ENCODE measurements around the gene XBP1.

XBP1 gene

DNA sequence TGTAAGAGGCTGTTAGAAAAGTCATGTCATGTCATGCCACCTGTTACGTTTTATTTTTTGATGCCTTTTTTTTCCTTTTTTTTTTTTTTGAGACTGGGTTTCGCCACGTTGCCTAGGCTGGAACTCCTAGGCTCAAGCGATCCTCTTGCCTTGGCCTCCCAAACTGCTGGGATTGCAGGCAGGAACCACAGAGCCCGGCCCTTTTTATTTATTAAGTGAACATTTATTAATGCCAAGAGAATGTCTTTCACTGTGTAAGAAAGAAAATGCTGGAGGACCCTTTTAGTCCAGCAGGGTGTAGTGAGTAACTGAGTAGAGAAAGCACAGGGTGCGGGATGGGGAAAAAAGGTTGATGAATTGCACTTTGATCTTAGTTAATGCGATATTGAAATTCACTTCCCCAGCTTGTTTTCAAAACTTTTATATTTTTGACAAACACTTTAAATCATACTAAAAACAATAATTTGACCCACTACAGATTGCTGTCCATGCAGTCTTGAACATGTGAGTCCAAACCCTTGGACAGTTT is 2.3 kb upstream of the XBP1 start:
- Histone ChIP-seq H3K4me2 (ENCODE audit: low read length) (peak overlapping the region; percentile 78), H3K27me3 (ENCODE audit: control insufficient read depth, insufficient read depth, low read length) (no peaks in the 10 kb centered on the region), H3K79me2 (peaks cover 11% of the 10 kb centered on the region), H3K36me3 (ENCODE audit: control insufficient read depth, insufficient read depth, low read length) (no peaks in the 10 kb centered on the region), H3K4me1 (peaks cover 4% of the 10 kb centered on the region), H3K9ac (no peak overlapping the region), H3K4me3 (ENCODE audit: low read depth, low read length) (peak overlapping the region; percentile 27), H2AFZ (no peak overlapping the region), H3K9me3 (ENCODE audit: control insufficient read depth, low read length) (no peaks in the 10 kb centered on the region), H3K27ac (no peak overlapping the region)
- TF ChIP-seq, protein P1, sequence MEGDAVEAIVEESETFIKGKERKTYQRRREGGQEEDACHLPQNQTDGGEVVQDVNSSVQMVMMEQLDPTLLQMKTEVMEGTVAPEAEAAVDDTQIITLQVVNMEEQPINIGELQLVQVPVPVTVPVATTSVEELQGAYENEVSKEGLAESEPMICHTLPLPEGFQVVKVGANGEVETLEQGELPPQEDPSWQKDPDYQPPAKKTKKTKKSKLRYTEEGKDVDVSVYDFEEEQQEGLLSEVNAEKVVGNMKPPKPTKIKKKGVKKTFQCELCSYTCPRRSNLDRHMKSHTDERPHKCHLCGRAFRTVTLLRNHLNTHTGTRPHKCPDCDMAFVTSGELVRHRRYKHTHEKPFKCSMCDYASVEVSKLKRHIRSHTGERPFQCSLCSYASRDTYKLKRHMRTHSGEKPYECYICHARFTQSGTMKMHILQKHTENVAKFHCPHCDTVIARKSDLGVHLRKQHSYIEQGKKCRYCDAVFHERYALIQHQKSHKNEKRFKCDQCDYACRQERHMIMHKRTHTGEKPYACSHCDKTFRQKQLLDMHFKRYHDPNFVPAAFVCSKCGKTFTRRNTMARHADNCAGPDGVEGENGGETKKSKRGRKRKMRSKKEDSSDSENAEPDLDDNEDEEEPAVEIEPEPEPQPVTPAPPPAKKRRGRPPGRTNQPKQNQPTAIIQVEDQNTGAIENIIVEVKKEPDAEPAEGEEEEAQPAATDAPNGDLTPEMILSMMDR (IDR thresholded peaks at IDR 0.05), result no peak

DNA sequence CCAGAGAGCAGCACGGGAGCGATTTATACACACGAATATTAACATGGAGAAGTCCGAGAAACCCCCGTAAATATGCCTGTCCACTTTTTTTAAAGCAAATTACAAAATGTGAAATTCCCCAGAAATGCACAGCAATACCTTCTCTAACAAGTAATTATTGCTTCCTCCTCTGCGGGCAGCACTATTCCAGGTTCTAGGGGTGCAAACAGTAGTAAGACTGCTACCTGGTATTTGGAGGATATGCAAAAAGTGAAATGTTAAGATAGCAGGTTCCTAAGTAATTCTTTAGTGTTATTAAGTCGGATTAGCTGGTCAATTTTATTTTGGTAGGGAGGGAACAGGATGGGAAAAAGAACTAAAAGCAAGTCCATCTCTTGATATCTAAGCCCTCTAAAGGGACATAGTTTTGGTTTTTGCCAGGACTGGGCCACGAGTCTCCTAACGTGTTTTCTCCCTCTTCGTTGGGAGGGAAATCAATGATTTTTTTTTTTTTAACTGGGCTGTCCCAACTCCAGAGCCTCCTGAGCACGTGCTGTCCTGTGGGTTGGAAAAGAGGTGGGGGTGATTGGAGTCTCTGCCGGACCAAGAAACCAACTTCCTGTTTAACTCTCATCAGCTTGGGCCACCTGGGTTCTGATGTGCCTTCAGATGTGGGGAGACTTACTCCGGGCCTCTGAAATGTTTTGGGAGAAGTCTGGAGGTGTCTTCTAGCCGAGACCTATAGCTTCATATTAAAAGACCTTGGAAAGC is 1.7 kb upstream of the XBP1 start:
- Histone ChIP-seq H3K9me3 (ENCODE audit: control insufficient read depth, low read length) (no peaks in the 10 kb centered on the region), H3K79me2 (peaks cover 11% of the 10 kb centered on the region), H3K9ac (no peak overlapping the region), H2AFZ (peak overlapping the region; percentile 22), H3K4me3 (ENCODE audit: low read depth, low read length) (peak overlapping the region; percentile 27), H3K4me1 (peaks cover 7% of the 10 kb centered on the region), H3K36me3 (ENCODE audit: control insufficient read depth, insufficient read depth, low read length) (no peaks in the 10 kb centered on the region), H3K4me2 (ENCODE audit: low read length) (peak overlapping the region; percentile 78), H3K27me3 (ENCODE audit: control insufficient read depth, insufficient read depth, low read length) (no peaks in the 10 kb centered on the region), H3K27ac (peak overlapping the region; percentile 32)
- TF ChIP-seq, protein P1 (IDR thresholded peaks at IDR 0.05), result no peak

DNA sequence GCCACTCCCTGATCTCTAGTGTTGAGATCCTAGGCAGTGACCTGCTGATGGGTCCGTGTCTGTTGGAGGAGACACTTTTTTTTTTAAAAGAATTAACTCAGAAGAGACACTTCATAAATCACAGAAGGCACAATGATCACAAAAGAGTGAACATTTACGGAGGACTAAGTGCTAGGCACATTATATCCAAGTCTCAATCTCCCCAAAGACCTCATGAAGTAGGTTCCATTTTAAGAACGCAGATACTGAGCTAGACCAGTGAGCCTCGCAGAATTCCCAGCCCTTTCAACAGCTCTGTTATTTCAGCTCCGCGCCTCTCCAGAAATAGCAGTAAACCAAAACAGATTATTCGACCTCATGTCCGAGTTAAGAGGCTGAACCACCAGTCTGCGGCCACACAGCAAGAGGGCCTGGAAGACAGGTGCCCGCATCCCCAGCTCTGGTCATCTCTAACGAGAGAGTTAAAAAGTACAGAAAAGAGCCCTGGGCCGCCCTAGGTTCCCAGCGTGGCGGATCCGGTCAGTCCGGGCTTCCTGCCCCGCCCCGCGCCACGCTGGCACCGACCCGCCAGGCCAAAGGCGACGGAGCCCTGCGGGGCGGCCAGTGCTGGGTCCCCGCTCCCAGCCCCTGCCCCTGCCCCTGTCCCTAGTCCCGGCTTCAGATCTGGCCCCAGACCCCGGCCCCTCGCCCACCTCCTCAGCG is 612 bp downstream of the XBP1 start:
- H3K4me2 ChIP-seq (ENCODE audit: low read length), result peak overlapping the region; percentile 78
- H2AFZ ChIP-seq, result peak overlapping the region; percentile 89
- no peaks in the 10 kb centered on the region for H3K27me3 ChIP-seq (ENCODE audit: control insufficient read depth, insufficient read depth, low read length)
- peaks cover 17% of the 10 kb centered on the region for H3K4me1 ChIP-seq
- peak overlapping the region; percentile 94 for H3K4me3 ChIP-seq (ENCODE audit: low read depth, low read length)
- H3K79me2 ChIP-seq, result peaks cover 17% of the 10 kb centered on the region
- peak overlapping the region; percentile 99 for H3K9ac ChIP-seq
- no peaks in the 10 kb centered on the region for H3K36me3 ChIP-seq (ENCODE audit: control insufficient read depth, insufficient read depth, low read length)
- H3K9me3 ChIP-seq (ENCODE audit: control insufficient read depth, low read length), result no peaks in the 10 kb centered on the region
- H3K27ac ChIP-seq, result peak overlapping the region; percentile 99
- TF ChIP-seq, protein P1 (IDR thresholded peaks at IDR 0.05), result no peak

DNA sequence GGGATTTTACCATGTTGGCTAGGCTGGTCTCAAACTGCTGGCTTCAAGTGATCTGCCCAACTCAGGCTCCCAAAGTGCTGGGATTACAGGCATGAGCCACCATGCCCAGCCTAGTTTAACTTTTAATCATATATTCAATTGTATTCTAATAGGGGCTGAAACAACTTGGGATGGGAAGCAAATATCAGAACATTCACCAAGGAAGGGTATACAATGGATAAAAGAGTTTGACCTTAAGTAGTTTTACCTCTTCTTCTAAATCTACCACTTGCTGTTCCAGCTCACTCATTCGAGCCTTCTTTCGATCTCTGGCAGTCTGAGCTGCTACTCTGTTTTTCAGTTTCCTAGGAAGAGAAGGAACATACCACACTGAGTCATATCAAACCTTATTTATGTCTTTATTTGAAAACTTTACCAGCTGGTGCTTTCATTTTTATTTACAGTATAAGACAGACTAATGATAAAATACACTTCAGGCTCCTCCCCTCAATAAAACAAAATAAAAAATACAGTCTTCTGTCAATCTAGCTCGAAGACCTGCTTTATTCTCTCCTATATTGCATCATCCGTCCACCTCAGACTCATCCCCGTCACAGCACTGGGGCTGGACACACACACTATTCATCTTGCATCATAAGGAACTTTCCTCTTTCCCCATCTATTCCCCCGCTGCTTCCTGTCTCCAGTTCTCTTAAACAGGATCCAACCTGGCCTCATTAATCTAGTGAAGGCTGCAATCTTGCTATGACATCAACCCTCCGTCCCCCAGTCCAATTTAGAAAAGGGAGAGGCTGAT is 1.4 kb downstream of the XBP1 start:
- H3K27ac ChIP-seq, result peak overlapping the region; percentile 99
- H3K36me3 ChIP-seq (ENCODE audit: control insufficient read depth, insufficient read depth, low read length), result no peaks in the 10 kb centered on the region
- peak overlapping the region; percentile 99 for H3K9ac ChIP-seq
- H3K9me3 ChIP-seq (ENCODE audit: control insufficient read depth, low read length), result no peaks in the 10 kb centered on the region
- peak overlapping the region; percentile 78 for H3K4me2 ChIP-seq (ENCODE audit: low read length)
- peak overlapping the region; percentile 94 for H3K4me3 ChIP-seq (ENCODE audit: low read depth, low read length)
- peaks cover 17% of the 10 kb centered on the region for H3K79me2 ChIP-seq
- peaks cover 17% of the 10 kb centered on the region for H3K4me1 ChIP-seq
- H2AFZ ChIP-seq, result no peak overlapping the region
- no peaks in the 10 kb centered on the region for H3K27me3 ChIP-seq (ENCODE audit: control insufficient read depth, insufficient read depth, low read length)
- TF ChIP-seq, protein P1 (IDR thresholded peaks at IDR 0.05), result no peak
